ENCODE measurements around the gene PDE7B.

DNA sequence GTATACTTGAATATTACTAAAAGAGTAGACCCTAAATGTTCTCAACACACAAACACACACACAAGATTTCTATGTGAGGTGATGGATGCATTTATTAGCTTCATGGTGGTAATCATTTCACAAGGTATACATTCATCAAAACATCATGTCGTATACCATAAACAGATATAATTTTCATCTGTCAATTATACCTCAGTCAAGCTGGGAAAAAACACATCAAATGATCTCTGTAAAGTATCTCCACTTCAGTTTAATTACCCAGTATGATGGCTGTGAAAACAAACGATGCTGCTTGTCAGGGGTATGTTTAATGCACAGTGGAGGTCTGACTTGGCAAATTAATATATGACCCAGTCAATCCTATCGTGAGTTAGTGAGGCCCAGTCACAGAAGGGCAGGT is 241.4 kb downstream of the PDE7B start:
- TF ChIP-seq, protein P1, sequence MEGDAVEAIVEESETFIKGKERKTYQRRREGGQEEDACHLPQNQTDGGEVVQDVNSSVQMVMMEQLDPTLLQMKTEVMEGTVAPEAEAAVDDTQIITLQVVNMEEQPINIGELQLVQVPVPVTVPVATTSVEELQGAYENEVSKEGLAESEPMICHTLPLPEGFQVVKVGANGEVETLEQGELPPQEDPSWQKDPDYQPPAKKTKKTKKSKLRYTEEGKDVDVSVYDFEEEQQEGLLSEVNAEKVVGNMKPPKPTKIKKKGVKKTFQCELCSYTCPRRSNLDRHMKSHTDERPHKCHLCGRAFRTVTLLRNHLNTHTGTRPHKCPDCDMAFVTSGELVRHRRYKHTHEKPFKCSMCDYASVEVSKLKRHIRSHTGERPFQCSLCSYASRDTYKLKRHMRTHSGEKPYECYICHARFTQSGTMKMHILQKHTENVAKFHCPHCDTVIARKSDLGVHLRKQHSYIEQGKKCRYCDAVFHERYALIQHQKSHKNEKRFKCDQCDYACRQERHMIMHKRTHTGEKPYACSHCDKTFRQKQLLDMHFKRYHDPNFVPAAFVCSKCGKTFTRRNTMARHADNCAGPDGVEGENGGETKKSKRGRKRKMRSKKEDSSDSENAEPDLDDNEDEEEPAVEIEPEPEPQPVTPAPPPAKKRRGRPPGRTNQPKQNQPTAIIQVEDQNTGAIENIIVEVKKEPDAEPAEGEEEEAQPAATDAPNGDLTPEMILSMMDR (IDR thresholded peaks at IDR 0.05) = no peak
- no peak for TF ChIP-seq POLR2A (IDR thresholded peaks at IDR 0.05; ENCODE audit: low read depth)
